ENCODE measurements around the gene OR5J2.
"Not testable (repeated sequence)": the region's sequence is repeated elsewhere in the genome, so short reads cannot be mapped to it uniquely, and the experiment has no call there.

OR5J2 gene

DNA sequence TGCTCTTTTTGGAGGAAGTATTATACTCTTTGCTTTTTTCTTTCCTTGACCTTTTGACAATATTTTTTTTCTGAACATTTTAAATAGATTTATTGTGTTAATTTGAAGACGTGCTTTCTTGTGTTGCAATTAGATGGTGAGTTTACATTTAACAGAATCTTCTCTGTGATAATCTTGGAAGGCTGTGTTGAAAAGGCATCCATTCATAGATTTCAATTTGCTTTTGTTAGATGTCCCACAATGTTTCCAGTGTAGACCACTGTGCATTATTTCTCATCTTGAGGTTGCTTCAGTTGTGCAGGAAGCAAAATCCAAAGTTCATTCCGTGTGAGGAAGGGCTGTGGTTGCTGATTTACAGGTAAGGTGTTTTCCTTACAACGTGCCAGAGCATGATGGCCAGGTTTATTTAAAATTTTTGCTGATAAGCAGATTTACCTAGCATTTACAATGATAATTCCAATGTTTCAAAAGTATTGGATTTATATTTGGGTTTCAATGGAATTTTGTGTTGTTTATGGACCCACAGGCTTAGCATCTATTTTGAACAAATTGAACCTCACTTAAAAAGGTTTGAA lies 4.1 kb upstream of the OR5J2 start:
- TF ChIP-seq, protein P1, sequence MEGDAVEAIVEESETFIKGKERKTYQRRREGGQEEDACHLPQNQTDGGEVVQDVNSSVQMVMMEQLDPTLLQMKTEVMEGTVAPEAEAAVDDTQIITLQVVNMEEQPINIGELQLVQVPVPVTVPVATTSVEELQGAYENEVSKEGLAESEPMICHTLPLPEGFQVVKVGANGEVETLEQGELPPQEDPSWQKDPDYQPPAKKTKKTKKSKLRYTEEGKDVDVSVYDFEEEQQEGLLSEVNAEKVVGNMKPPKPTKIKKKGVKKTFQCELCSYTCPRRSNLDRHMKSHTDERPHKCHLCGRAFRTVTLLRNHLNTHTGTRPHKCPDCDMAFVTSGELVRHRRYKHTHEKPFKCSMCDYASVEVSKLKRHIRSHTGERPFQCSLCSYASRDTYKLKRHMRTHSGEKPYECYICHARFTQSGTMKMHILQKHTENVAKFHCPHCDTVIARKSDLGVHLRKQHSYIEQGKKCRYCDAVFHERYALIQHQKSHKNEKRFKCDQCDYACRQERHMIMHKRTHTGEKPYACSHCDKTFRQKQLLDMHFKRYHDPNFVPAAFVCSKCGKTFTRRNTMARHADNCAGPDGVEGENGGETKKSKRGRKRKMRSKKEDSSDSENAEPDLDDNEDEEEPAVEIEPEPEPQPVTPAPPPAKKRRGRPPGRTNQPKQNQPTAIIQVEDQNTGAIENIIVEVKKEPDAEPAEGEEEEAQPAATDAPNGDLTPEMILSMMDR (IDR thresholded peaks at IDR 0.05; ENCODE audit: borderline replicate concordance, insufficient read depth, low read depth, low read length): no peak
- no peak overlapping the region for H3K4me3 ChIP-seq (ENCODE audit: low read depth, low read length)

DNA sequence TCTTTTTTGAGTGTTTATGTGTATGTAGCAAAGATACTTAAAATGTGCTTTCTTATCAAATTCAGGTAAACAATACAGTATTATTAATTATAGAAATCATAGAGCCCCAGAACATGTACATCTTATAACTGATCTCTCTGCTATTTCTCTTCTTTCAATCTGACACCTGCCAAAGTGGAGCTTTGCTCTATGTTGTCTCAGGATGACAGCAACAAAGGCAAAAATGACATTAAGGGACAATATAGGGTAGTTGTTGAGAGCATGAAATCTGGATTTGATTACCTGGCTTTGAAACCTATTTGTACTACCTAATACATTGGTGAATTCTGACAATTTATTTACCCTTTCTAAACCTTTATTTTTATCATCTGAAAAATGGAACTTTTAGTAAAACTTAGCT lies 7.0 kb downstream of the OR5J2 start:
- TF ChIP-seq, protein P1 (IDR thresholded peaks at IDR 0.05; ENCODE audit: borderline replicate concordance, insufficient read depth, low read depth, low read length): no peak
- H3K4me3 ChIP-seq (ENCODE audit: low read depth, low read length): no peak overlapping the region

DNA sequence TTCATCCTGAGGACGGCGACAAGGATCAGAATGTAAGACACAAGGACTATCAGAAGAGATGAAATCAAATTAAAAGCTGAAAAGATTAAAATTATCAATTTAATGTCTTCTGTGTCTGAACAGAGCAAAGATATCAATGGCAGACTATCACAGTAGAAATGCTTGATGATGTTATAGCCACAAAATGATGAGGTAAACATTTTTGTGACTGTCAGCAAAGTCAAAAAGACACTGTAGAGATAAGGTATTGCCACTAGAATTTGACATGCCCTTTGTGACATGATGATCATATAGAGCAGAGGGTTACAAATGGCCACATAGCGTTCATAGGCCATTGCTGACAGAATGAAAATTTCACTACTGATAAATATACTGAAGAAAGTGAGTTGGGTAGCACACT lies 12.2 kb downstream of the OR5J2 start:
- TF ChIP-seq, protein P1 (IDR thresholded peaks at IDR 0.05; ENCODE audit: borderline replicate concordance, insufficient read depth, low read depth, low read length): no peak
- H3K4me3 ChIP-seq (ENCODE audit: low read depth, low read length): no peak overlapping the region

DNA sequence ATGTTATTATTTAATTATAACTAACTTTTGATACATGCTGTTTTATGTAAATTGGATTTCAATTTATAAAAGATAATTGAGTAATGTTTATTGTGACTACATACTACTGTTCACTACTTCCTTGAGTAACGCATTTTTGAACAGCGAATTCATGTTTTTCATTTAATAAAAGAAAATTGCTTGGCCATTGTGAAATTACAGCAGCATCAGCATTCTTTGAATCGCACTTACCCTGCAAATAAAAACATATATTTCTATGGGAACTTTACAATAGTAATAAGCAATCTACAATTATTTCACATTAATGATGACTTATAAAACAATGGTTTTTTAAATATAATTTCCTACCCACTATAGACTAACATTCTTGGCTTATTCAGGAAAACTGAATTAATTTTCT lies 20.3 kb downstream of the OR5J2 start:
- TF ChIP-seq, protein P1 (IDR thresholded peaks at IDR 0.05; ENCODE audit: borderline replicate concordance, insufficient read depth, low read depth, low read length): no peak
- H3K4me3 ChIP-seq (ENCODE audit: low read depth, low read length): no peak overlapping the region

DNA sequence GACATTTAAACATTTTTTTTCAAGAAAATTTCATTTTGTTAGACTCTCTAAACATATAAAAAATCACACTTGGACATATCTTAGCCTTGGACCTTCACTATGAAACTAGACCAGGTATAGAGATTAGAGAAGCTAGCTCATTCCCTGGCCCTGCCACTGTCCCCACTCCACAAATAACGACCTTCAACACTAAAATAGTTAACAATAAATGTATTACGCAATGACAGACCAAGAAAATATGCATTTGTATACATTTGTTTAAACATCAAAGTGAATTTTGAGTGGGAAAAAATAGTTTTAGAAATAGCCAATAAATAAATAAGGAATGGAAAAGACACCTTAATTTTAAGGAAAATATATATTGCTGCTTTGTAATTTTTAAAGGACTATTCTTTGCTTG lies 20.9 kb downstream of the OR5J2 start:
- TF ChIP-seq, protein P1 (IDR thresholded peaks at IDR 0.05; ENCODE audit: borderline replicate concordance, insufficient read depth, low read depth, low read length): no peak

DNA sequence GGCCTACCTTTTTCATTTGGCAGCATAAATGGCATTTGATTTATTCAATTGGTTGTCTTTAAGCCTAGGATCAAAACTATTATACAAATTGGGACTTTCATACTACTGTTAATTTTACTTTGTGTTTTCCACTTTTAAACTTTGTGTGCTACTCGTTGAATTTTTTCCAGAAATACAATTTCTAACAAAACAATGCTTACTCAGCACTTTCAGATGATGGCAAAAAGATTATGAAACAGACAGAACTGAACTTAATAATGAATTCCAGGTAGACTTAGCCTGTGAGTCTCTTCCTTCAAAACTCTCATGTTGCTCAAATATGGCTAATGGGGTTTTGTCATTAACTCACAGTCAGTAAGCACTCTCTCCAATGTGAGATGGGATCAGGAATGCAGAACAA lies 31.4 kb downstream of the OR5J2 start:
- H3K4me3 ChIP-seq (ENCODE audit: low read depth, low read length): no peak overlapping the region
- TF ChIP-seq, protein P1 (IDR thresholded peaks at IDR 0.05; ENCODE audit: borderline replicate concordance, insufficient read depth, low read depth, low read length): no peak

More for the DNA sequence above, 20.9 kb downstream of the OR5J2 start:
- H3K4me3 ChIP-seq (ENCODE audit: low read depth, low read length): no peak overlapping the region

DNA sequence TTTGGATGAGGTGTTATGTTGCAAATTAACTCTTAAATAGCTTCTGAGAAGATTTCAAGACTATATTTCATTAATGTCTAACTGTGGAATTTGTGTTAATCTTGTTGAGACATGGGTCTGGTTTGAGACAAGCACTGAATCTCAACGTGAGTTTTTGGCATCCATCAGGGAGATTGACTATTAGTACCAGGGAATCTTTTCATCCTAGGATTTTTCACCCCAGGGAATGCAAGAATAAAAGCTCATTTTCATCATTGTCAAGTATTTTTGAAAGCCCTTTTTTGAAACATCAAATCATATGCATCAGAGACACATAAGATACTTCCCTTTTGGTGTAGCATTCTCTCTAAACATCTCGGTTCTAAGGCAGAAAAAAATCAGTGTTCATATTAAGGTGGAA lies 38.1 kb downstream of the OR5J2 start:
- TF ChIP-seq, protein P1 (IDR thresholded peaks at IDR 0.05; ENCODE audit: borderline replicate concordance, insufficient read depth, low read depth, low read length): no peak
- H3K4me3 ChIP-seq (ENCODE audit: low read depth, low read length): no peak overlapping the region

DNA sequence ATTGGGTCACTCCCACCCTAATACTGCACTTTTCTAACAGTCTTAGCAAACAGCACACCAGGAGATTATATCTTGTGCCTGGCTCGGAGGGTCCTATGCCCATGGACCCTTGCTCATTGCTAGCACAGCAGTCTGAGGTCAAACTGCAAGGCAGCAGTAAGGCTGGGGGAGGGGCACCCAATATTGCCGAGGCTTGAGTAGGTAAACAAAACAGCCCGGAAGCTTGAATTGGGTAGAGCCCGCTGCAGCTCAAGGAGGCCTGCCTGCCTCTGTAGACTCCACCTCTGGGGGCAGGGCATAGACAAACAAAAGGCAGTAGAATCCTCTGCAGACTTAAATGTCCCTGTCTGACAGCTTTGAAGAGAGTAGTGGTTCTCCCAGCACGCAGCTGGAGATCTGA lies 43.3 kb downstream of the OR5J2 start:
- not testable (repeated sequence) for H3K4me3 ChIP-seq (ENCODE audit: low read depth, low read length)

Data from GM12875 (cell line).